NCI-H748 (cell line): ENCODE results near the gene POC1B.

ENCODE experiments used
- DNase-seq: peaks from one replicate; lab custom pipeline; 2025; ENCODE audit not compliant: unreplicated experiment; lab: John Stamatoyannopoulos, UW

POC1B gene

GRCh38 chr12:89424389-89424788, 101.5 kb downstream of the POC1B start:
- no peak for DNase-seq

DNA sequence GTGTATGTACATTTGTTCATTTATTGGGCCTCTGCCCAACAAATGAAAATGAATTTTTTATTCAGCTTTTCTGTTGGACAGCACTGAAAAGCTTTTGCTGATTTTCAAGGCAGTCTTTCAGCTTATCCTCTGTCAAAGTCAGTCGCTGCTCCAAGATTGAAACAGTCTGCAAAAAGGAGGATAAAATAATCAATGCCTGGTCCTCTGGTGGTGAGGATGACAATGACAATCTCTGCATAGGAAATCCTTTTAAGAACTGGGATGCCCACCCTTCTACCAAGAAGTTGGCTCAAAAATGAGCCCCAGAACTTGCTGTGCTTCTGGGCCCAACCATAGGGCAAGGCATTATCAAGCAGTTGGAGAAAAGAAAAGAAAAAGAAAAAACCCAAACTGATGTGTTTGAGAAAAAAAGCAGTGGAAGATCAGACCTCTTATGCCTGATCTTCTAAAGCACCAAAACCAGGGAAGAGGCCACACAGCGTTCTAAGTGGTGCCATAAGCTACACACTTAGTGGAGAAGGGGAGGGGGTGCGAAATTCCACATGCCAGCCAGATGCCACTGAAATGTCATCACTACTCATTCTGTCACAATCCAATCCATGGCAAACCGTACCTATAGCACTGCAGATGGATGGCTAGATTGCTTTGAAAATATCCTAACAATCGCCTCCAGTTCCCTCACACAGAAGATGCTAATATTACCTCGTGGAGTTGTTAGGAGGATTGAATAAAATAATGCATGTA, 104.6 kb downstream of the POC1B start:
- DNase-seq, result no peak

GRCh38 chr12:89418228-89418910, 107.5 kb downstream of the POC1B start:
- no peak for DNase-seq

DNA sequence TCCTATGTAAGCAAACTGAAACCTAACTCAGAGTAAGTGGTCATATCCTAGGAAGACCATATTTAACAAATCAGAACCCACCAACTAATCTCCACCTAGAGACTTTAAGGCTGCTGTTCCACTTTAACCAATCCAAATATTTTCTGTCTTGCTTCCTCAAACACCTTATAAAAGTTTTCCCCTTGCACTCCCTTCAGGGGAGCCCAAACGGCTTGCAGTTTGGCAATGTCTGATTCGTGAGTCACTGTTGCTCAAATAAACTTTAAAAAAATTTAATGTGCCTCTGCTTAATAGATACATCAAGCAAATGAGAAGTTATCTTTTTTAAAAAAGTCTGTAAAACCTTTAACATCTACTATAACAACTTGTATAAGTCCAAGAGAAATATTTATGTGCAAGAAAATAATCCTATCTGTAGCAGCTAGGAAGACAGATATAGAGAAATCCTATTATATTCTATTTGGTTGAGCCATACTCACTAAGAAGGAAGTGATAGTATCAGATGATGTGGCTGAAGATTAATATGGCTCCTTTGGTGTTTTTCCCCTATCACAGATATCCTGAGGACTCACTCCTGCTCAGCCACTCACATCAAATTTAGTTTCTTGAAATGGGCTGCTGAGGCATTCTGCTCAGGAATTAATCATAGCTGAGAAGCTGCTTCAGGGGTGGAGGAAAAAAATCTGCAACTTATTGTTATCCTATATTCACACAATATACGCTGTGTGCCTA, 108.4 kb downstream of the POC1B start:
- no peak for DNase-seq

DNA sequence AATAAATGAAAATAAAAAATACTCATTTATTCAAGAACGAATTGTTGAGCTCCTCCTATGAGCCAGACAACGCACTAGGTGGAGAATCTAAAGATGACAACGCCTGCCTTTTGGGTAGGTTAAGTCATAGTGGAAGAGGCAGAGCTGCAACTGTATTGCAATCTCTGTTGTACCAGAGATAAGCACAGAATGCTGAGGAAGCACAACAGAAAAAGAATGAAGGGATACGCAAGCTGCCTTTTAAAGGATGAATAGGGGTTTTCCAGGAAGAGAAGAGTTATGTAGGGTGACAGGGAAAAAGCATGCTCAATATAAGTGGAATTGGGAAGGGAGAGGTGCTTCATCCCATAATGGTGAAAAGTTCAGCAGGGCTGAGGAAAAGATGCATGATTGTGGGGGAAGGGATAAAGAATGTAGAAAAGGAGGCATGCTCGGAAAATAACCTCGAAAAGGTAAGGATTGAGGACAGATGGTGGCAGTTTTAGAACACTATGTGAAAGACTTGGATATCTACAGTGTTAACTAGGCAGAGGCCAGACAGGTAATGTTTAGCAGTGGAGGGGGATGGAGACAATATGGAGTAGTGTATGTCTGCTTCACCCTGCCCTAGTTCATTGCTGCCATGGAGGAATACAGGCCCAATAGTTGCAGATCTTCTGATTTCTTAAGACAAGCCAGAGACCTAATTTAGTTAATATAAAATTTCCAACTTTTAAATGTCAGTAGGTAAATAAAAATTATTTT, 109.6 kb downstream of the POC1B start:
- no peak for DNase-seq

DNA sequence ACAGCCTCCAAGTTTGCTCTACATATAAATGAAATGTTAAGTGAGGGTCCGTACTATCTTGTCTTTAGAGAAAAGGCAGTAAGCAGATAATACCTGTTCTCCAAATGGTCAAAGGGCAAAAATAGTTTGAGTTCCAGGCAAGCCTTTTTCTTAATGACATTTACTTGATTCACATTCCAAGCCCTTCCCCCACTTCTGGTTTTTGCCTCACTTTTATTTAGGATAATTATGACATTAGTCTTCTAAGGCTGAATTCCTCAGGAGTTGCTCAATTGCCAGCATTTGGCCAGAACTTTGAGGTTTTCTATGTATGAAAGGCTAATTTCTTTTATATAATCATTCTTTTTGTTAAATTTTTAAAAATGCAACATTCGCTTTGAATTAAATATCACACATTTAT, 111.0 kb downstream of the POC1B start:
- DNase-seq, result no peak

- no peak for DNase-seq
These were observed 111.5 kb downstream of the POC1B start for GRCh38 chr12:89414322-89414721.

- no peak for DNase-seq
These were observed 112.6 kb downstream of the POC1B start for GRCh38 chr12:89413234-89413633.

DNA sequence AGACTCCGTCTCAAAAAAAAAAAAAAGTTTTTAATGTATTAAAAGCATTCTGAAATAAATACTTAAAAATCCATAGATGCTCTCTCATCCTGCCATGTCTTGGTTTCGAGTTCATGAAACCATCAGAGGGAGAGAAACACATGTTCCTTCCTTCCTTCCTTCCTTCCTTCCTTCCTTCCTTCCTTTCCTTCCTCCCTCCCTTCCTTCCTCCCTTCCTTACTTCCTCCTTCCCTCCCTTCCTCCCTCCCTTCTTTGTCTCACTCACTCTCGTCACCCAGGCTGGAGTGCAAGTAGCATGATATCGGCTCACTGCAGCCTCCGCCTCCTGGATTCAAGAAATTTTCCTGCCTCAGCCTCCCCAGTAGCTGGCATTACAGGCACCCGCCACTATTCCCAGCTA, 113.2 kb downstream of the POC1B start:
- no peak for DNase-seq

GRCh38 chr12:89411846-89412245, 114.0 kb downstream of the POC1B start:
- DNase-seq, result no peak

- no peak for DNase-seq
These were observed 114.6 kb downstream of the POC1B start for GRCh38 chr12:89411234-89411633.

- no peak for DNase-seq
These were observed 120.1 kb downstream of the POC1B start for GRCh38 chr12:89405626-89406345.

DNA sequence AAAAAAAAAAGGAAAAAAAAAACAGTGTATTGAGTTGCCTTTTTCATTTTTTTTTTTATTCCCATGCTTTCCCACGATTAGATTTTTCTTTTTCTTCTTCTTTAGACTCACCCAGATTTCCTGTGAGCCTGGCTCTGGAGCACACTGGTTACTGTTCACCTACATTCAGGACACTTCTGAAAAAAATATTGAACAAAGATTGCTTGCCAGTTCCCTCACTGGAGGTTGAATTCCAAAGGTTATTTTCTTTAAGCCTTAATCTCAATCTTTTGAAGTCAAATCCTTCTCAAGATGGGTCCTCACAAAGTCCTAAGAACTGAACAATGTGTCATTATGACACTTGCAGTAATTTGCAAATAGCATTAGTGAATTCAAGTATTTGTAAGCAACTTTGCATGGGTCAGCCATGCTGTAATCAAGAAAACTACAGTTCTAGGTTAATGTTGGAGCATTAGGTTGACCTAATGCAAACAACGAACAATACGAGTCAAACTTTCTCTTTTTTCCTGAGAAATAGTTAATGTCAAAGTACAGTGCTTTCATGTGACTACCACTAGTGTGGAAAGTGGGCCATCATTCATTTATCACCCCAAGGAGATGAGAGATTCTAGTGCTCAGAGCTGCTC, 124.3 kb downstream of the POC1B start:
- no peak for DNase-seq

- DNase-seq, result no peak
These were observed 125.4 kb downstream of the POC1B start for GRCh38 chr12:89400415-89400814.

- no peak for DNase-seq
These were observed 130.1 kb downstream of the POC1B start for GRCh38 chr12:89395712-89396111.

DNA sequence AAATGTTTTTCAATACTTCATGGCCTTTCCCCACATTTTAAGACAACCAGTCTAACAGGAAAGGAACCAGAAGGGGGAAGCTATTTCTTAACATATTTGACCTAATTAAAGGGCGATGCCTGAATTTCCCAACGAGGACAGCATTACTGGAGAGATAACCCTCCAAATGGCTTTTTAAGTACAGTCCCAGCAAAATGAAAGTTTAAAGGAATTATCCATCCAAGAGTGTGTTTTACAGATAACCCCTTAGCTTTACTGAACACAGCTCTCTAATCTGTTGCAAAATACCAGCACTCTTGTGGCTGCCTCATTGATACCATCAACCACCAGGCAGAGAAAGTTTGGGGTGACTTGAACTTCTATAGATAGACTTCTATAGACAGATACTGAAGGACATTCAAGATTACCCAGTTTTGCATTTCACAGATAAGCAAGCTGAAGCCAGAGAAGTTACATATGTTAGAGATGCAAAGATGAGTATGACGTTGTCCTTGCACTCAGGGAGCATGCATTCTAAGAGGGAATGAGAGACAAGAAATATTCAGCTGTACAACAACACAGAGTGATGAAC, 132.2 kb downstream of the POC1B start:
- no peak for DNase-seq

DNA sequence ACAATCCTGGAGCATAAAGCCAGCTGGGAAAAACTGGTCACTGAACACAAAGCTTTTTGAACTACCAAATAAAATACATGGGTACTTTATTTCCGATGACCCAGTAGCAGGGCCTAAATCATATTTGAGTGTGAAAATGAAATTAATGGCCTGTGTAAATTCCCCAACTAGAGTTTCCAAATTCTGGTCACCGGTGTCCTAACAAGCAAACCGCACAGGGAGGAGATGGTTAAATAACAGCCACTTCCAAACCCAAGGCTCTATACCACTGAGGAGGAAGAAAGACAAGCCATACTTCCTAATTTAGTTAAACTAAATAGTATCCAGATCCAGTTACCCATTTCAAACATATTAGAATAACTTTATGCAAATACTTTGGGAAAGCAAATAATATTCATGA, 133.5 kb downstream of the POC1B start:
- DNase-seq, result no peak

DNA sequence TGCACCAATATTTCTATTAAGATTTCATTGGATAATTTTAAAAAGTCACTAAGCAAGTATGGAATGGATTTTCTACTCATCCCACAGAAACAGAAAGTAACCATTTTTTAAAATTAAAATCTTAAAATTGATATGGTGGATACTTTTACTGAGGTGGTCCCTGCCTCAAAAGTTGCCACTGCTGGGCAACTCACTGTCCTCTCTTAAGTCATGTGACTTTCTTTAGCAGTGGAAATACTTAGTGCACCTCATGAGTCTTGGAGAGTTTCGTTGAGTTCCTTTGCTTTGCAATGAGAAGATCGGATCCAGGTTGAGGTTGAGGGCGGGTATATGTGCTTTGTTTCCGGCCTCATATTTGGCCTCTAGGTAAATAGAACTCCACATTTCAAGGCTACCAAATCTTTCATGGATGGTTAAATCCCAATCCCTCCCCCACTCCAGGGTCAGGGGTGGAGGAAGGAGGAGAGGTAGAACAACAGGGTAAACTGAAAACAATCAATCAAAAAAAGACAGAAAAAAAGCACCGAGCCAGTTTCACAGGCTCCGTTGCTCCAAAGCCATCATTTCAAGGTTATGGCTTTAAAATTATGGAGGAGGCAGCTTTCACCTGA, 134.0 kb downstream of the POC1B start:
- DNase-seq, result no peak
